ENCODE data around the gene ST8SIA5. TPM values are rescaled to one million over a fixed set of nuclear protein-coding genes. Genes with fewer than 3 reads are reported as not detected.

Gene ST8SIA5
- total and polyA plus RNA-seq, 2 of the 4 experiments (the other 2 are of a cell fraction), result 0.03 TPM; not detected in 1

GRCh38 chr18:46751882-46752281 lies 5.0 kb downstream of the ST8SIA5 start:
- no peak for TF ChIP-seq CTCF (conservative IDR thresholded peaks at IDR 0.05; ENCODE audit: low read depth, low read length)
- no peak for TF ChIP-seq NFE2L2 (IDR thresholded peaks at IDR 0.05; ENCODE audit: low read depth, low read length)
- no peak overlapping the region for H2BK20ac ChIP-seq (ENCODE audit: low read depth, low read length)
- ChIA-PET POLR2A (ENCODE audit: unreplicated experiment) (no interaction called here), CTCF (no interaction called here)
- no peak overlapping the region for H3K9ac ChIP-seq (ENCODE audit: low read depth, low read length)
- WGBS, 2 experiments (ENCODE audit: extremely low coverage in 2 of 2, insufficient read length in 1 of 2), result 74% methylated on average over 8 of the region's 8 CpGs; no CpG with 5 or more reads in 1 of the 2 experiments
- intact Hi-C loops (cut with micrococcal nuclease) (no loop called here), dilution Hi-C loops (cut with HindIII; ENCODE audit: low sequenced_read_pairs, unreplicated experiment) (no loop called here), in situ Hi-C loops (cut with MboI; ENCODE audit: low sequenced_read_pairs) (no loop called here)
- no peak overlapping the region for H3K14ac ChIP-seq (replicated peaks; ENCODE audit: low read depth, low read length)
- no peak overlapping the region for H3K4me2 ChIP-seq (ENCODE audit: low read depth, low read length)
- no TSS peak for BruUV-seq (replicated peaks)
- H3K27me3 ChIP-seq (ENCODE audit: control insufficient read depth, insufficient read depth, low read length), result peaks cover 40% of the 10 kb centered on the region
- H4K91ac ChIP-seq (ENCODE audit: insufficient read depth, low read depth, low read length), result no peak overlapping the region
- H4K5ac ChIP-seq (ENCODE audit: low read depth, low read length), result no peak overlapping the region
- no peak overlapping the region for H3K27ac ChIP-seq (ENCODE audit: insufficient read depth, low read length)
- no peak overlapping the region for H3K18ac ChIP-seq (ENCODE audit: low read depth, low read length)
- no peak for ATAC-seq (ENCODE audit: low read depth)
- no peaks in the 10 kb centered on the region for H3K9me1 ChIP-seq (ENCODE audit: insufficient read depth, low read length)
- H3K23ac ChIP-seq (ENCODE audit: low read depth, low read length), result no peak overlapping the region
- H4K20me1 ChIP-seq (ENCODE audit: insufficient read depth, low read length), result no peaks in the 10 kb centered on the region
- H3K4me1 ChIP-seq (ENCODE audit: control insufficient read depth, insufficient read depth, low read length), result no peaks in the 10 kb centered on the region; the same call in 1 of the 2 replicates
- no peak overlapping the region for H3K56ac ChIP-seq (ENCODE audit: extremely low read depth, insufficient read depth, low read length)
- no peak overlapping the region for H4K8ac ChIP-seq (ENCODE audit: low read depth in 2 of 2, low read length in 2 of 2)
- no peaks in the 10 kb centered on the region for H3K79me1 ChIP-seq (ENCODE audit: low read depth in 1 of 2, low read length in 2 of 2)
- H3K4me3 ChIP-seq (ENCODE audit: insufficient read depth, low read depth, low read length), result no peak overlapping the region
- H2BK5ac ChIP-seq (ENCODE audit: low read depth, low read length, poor library complexity, severe bottlenecking), result no peak overlapping the region
- no peaks in the 10 kb centered on the region for H3K36me3 ChIP-seq (ENCODE audit: control insufficient read depth, insufficient read depth, low read length)
- no peak overlapping the region for H2BK15ac ChIP-seq (ENCODE audit: low read depth, low read length)
- H2AK5ac ChIP-seq (ENCODE audit: low read depth, low read length), result no peak overlapping the region
- DNase-seq, result no peak
- H2BK120ac ChIP-seq (ENCODE audit: low read depth, low read length), result no peak overlapping the region
- H2AK9ac ChIP-seq (replicated peaks; ENCODE audit: low read depth, low read length, poor library complexity), result no peak overlapping the region
- no peaks in the 10 kb centered on the region for H3K9me3 ChIP-seq (ENCODE audit: control insufficient read depth, insufficient read depth, low read length)
- H3K4ac ChIP-seq (ENCODE audit: low read depth, low read length), result no peak overlapping the region
- no peak overlapping the region for H2AFZ ChIP-seq (replicated peaks; ENCODE audit: low read length, poor library complexity)
